ENCODE results near the gene STRN.

The STRN gene

GRCh38 chr2:36818542-36818941 lies 147.8 kb downstream of the STRN start:
- Histone ChIP-seq H3K9ac (ENCODE audit: low read length) (no peak overlapping the region), H3K4me2 (ENCODE audit: low read length) (no peak overlapping the region), H3K4me3 (ENCODE audit: low read length) (no peak overlapping the region), H3K27ac (ENCODE audit: low read length) (no peak overlapping the region), H3K9me3 (ENCODE audit: insufficient read depth, low read length) (no peaks in the 10 kb centered on the region), H2AFZ (ENCODE audit: low read depth, low read length) (no peak overlapping the region), H3K4me1 (ENCODE audit: low read length) (no peaks in the 10 kb centered on the region), H4K20me1 (ENCODE audit: insufficient read depth, low read length) (no peaks in the 10 kb centered on the region), H3K79me2 (ENCODE audit: low read length) (no peaks in the 10 kb centered on the region), H3K36me3 (replicated peaks; ENCODE audit: low read depth, low read length) (no peaks in the 10 kb centered on the region), H3K27me3 (ENCODE audit: low read depth, low read length) (no peaks in the 10 kb centered on the region)
- TF ChIP-seq EZH2phosphoT487 (IDR thresholded peaks at IDR 0.05; ENCODE audit: low read depth) (no peak), CTCF (IDR thresholded peaks at IDR 0.05; ENCODE audit: low read depth, low read length) (no peak)

DNA sequence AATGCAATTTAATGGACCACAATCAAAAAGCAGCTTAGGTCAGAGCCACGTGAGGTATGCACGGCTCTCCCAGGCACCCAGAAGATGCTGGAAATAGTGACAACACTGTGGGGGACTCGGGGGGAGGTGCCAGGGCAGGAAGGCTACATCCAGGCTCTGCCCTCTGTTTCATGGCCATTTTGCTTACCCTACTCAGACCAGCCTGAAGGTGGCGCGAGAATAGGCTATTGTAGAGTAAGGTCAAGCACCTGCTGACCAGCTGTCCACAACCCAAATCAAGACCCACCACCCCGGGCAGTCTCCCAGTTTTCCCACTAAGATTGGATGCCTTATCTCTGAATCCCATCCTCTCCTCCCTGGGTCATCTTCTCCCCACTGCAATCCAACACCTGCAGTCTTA lies 154.1 kb downstream of the STRN start:
- Histone ChIP-seq H2AFZ (ENCODE audit: low read depth, low read length) (no peak overlapping the region), H3K4me2 (ENCODE audit: low read length) (no peak overlapping the region), H3K4me1 (ENCODE audit: low read length) (no peaks in the 10 kb centered on the region), H3K9ac (ENCODE audit: low read length) (no peak overlapping the region), H3K27ac (ENCODE audit: low read length) (no peak overlapping the region), H3K27me3 (ENCODE audit: low read depth, low read length) (no peaks in the 10 kb centered on the region), H3K4me3 (ENCODE audit: low read length) (no peak overlapping the region), H3K9me3 (ENCODE audit: insufficient read depth, low read length) (no peaks in the 10 kb centered on the region), H4K20me1 (ENCODE audit: insufficient read depth, low read length) (no peaks in the 10 kb centered on the region), H3K36me3 (replicated peaks; ENCODE audit: low read depth, low read length) (no peaks in the 10 kb centered on the region), H3K79me2 (ENCODE audit: low read length) (no peaks in the 10 kb centered on the region)
- TF ChIP-seq EZH2phosphoT487 (IDR thresholded peaks at IDR 0.05; ENCODE audit: low read depth) (no peak), CTCF (IDR thresholded peaks at IDR 0.05; ENCODE audit: low read depth, low read length) (peak; percentile 17; the same call in 1 of the 2 replicates)

DNA sequence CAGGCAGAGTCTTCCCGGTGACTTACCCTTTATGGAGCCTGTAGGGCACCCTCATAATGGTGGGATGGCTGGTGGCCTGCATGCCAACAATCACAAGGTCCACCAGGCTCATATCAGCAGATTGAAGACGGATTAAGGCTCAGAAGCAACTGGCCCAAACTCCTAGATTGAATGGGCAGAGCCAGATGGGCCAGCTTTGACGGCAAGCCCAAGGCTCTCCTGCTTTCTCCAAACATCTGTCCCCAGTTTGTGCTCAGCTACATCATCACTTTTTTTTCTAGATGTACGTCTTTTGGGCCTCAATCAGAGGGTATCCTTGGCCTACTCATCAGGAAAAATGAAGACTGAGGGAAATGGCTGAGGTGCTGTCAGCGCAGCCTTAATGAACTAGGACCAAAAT lies 155.3 kb downstream of the STRN start:
- H2AFZ ChIP-seq (ENCODE audit: low read depth, low read length) = no peak overlapping the region
- TF ChIP-seq CTCF (IDR thresholded peaks at IDR 0.05; ENCODE audit: low read depth, low read length) (no peak), EZH2phosphoT487 (IDR thresholded peaks at IDR 0.05; ENCODE audit: low read depth) (no peak)
- no peaks in the 10 kb centered on the region for H3K9me3 ChIP-seq (ENCODE audit: insufficient read depth, low read length)
- no peaks in the 10 kb centered on the region for H3K36me3 ChIP-seq (replicated peaks; ENCODE audit: low read depth, low read length)
- H3K27me3 ChIP-seq (ENCODE audit: low read depth, low read length) = no peaks in the 10 kb centered on the region
- no peak overlapping the region for H3K27ac ChIP-seq (ENCODE audit: low read length)
- H3K4me2 ChIP-seq (ENCODE audit: low read length) = no peak overlapping the region
- H3K4me1 ChIP-seq (ENCODE audit: low read length) = no peaks in the 10 kb centered on the region
- no peaks in the 10 kb centered on the region for H3K79me2 ChIP-seq (ENCODE audit: low read length)
- no peak overlapping the region for H3K4me3 ChIP-seq (ENCODE audit: low read length)
- H4K20me1 ChIP-seq (ENCODE audit: insufficient read depth, low read length) = no peaks in the 10 kb centered on the region
- H3K9ac ChIP-seq (ENCODE audit: low read length) = no peak overlapping the region

- H2AFZ ChIP-seq (ENCODE audit: low read depth, low read length) = no peak overlapping the region
- no peak overlapping the region for H3K9ac ChIP-seq (ENCODE audit: low read length)
- TF ChIP-seq EZH2phosphoT487 (IDR thresholded peaks at IDR 0.05; ENCODE audit: low read depth) (no peak), CTCF (IDR thresholded peaks at IDR 0.05; ENCODE audit: low read depth, low read length) (no peak)
- no peaks in the 10 kb centered on the region for H3K36me3 ChIP-seq (replicated peaks; ENCODE audit: low read depth, low read length)
- no peaks in the 10 kb centered on the region for H3K4me1 ChIP-seq (ENCODE audit: low read length)
- no peaks in the 10 kb centered on the region for H3K9me3 ChIP-seq (ENCODE audit: insufficient read depth, low read length)
- no peaks in the 10 kb centered on the region for H3K27me3 ChIP-seq (ENCODE audit: low read depth, low read length)
- no peaks in the 10 kb centered on the region for H3K79me2 ChIP-seq (ENCODE audit: low read length)
- H3K4me2 ChIP-seq (ENCODE audit: low read length) = no peak overlapping the region
- no peaks in the 10 kb centered on the region for H4K20me1 ChIP-seq (ENCODE audit: insufficient read depth, low read length)
- H3K4me3 ChIP-seq (ENCODE audit: low read length) = no peak overlapping the region
- H3K27ac ChIP-seq (ENCODE audit: low read length) = no peak overlapping the region
Measured at GRCh38 chr2:36809069-36809445, 157.3 kb downstream of the STRN start.
